ENCODE results near the gene DNAJC30. TPM values are rescaled to one million over a fixed set of nuclear protein-coding genes. Genes with fewer than 3 reads are reported as not detected.

Gene DNAJC30
- total RNA-seq, 1 experiment from 2014 or later = 6.8 TPM

GRCh38 chr7:73681031-73681430 lies 2.2 kb downstream of the DNAJC30 start:
- Mint-ChIP-seq H3K27ac (no peak overlapping the region), H3K27me3 (ENCODE audit: low read depth) (no peaks in the 10 kb centered on the region), H3K9me3 (no peaks in the 10 kb centered on the region), H3K36me3 (peaks cover 16% of the 10 kb centered on the region), H3K4me3 (peak overlapping the region; percentile 95), H3K4me1 (peaks cover 19% of the 10 kb centered on the region)
- CTCF ChIA-PET = interaction anchor here (1.9 kb wide), 1 partner anchor 74 kb away, joined by 4 read pairs; no protein-coding TSS in a partner anchor
- ATAC-seq (no peak), DNase-seq (ENCODE audit: low spot score) (no peak)
- no peak for TF ChIP-seq SMAD3 (CRISPR knock-in tag; IDR thresholded peaks at IDR 0.05; ENCODE audit: borderline replicate concordance)
- no peak for TF ChIP-seq JUN (CRISPR knock-in tag; IDR thresholded peaks at IDR 0.05)
- no peak for TF ChIP-seq ATF6 (CRISPR knock-in tag; IDR thresholded peaks at IDR 0.05)
- TF ChIP-seq CTCF (IDR thresholded peaks at IDR 0.05) = no peak
- no peak for TF ChIP-seq ZNF512 (CRISPR knock-in tag; IDR thresholded peaks at IDR 0.05; ENCODE audit: borderline replicate concordance)
- TF ChIP-seq ERG (CRISPR knock-in tag; IDR thresholded peaks at IDR 0.05) = no peak
- no peak for TF ChIP-seq MAX (CRISPR knock-in tag; IDR thresholded peaks at IDR 0.05)
- TF ChIP-seq ZNF232 (CRISPR knock-in tag; IDR thresholded peaks at IDR 0.05) = no peak
- TF ChIP-seq ZSCAN18 (CRISPR knock-in tag; IDR thresholded peaks at IDR 0.05) = no peak
- no peak for TF ChIP-seq E2F4 (CRISPR knock-in tag; IDR thresholded peaks at IDR 0.05; ENCODE audit: borderline replicate concordance, low read depth)
- TF ChIP-seq ATF2 (CRISPR knock-in tag; IDR thresholded peaks at IDR 0.05; ENCODE audit: borderline replicate concordance, low read depth) = no peak
- TF ChIP-seq OVOL2 (CRISPR knock-in tag; IDR thresholded peaks at IDR 0.05; ENCODE audit: borderline replicate concordance) = no peak
- TF ChIP-seq PRRX2 (CRISPR knock-in tag; IDR thresholded peaks at IDR 0.05) = no peak
- TF ChIP-seq ZNF396 (CRISPR knock-in tag; IDR thresholded peaks at IDR 0.05; ENCODE audit: borderline replicate concordance) = no peak
- no peak for TF ChIP-seq NFATC4 (CRISPR knock-in tag; IDR thresholded peaks at IDR 0.05)
- no peak for TF ChIP-seq AR (CRISPR knock-in tag; IDR thresholded peaks at IDR 0.05)
- no peak for TF ChIP-seq ZNF425 (CRISPR knock-in tag; conservative IDR thresholded peaks at IDR 0.05)
- no peak for TF ChIP-seq NFYB (CRISPR knock-in tag; conservative IDR thresholded peaks at IDR 0.05; ENCODE audit: low read depth)
- POLR2A ChIA-PET = interaction anchor here (1.1 kb wide), 1 partner anchor 21 kb away, joined by 5 read pairs; no protein-coding TSS in a partner anchor
